ENCODE results near the gene EIF3L. TPM values are rescaled to one million over a fixed set of nuclear protein-coding genes. Genes with fewer than 3 reads are reported as not detected.

EIF3L gene
- total and polyA plus RNA-seq, 9 of the 15 experiments (the other 6 are each of a cell fraction or from before 2014, with no cell fraction given) = 257 to 699 (median 368) TPM

GRCh38 chr22:37803639-37804351, 45.4 kb upstream of the EIF3L start (continued):
- TF ChIP-seq RUNX1 (IDR thresholded peaks at IDR 0.05; ENCODE audit: low read depth) (no peak), ZNF766 (CRISPR knock-in tag; conservative IDR thresholded peaks at IDR 0.05) (0 out of 2 replicates have a peak, but pooled peaks have one; percentile 49), E2F6 (IDR thresholded peaks at IDR 0.05; ENCODE audit: borderline replicate concordance in 1 of 2, extremely low read depth in 1 of 2, insufficient read depth in 1 of 2, insufficient read length in 1 of 2, low read depth in 1 of 2, low read length in 1 of 2, poor library complexity in 1 of 2, severe bottlenecking in 1 of 2) (no peak), ZNF282 (CRISPR knock-in tag; IDR thresholded peaks at IDR 0.05) (no peak), CCNT2 (IDR thresholded peaks at IDR 0.05; ENCODE audit: borderline replicate concordance, extremely low read depth, insufficient read length, low read depth, low read length) (no peak), NR2C1 (IDR thresholded peaks at IDR 0.05) (no peak), NR2C1 (tag; IDR thresholded peaks at IDR 0.05) (peak; percentile 54; the same call in 1 of the 2 replicates), HNRNPUL1 (IDR thresholded peaks at IDR 0.05; ENCODE audit: low read length) (no peak), TCF15 (CRISPR knock-in tag; IDR thresholded peaks at IDR 0.05) (no peak), TRIM24 (IDR thresholded peaks at IDR 0.05) (no peak), ZNF445 (CRISPR knock-in tag; IDR thresholded peaks at IDR 0.05; ENCODE audit: low read depth) (no peak), SMAD1 (IDR thresholded peaks at IDR 0.05; ENCODE audit: low read depth, low read length, partially characterized antibody) (peak; percentile 5), ZBTB7A (IDR thresholded peaks at IDR 0.05; ENCODE audit: borderline replicate concordance, control insufficient read depth, low read depth, low read length) (peak; percentile 29; the same call in 1 of the 2 replicates), SETDB1 (IDR thresholded peaks at IDR 0.05; ENCODE audit: low read length) (no peak), ZNF449 (CRISPR knock-in tag; IDR thresholded peaks at IDR 0.05) (no peak), MED1 (CRISPR knock-in tag; IDR thresholded peaks at IDR 0.05; ENCODE audit: borderline replicate concordance) (no peak), CEBPG (CRISPR knock-in tag; IDR thresholded peaks at IDR 0.05) (no peak), CEBPG (tag; conservative IDR thresholded peaks at IDR 0.05 in 1 of 2, IDR thresholded peaks at IDR 0.05 in 1 of 2) (no peak), NR0B1 (IDR thresholded peaks at IDR 0.05; ENCODE audit: partially characterized antibody) (no peak), HDAC3 (IDR thresholded peaks at IDR 0.05; ENCODE audit: borderline replicate concordance, partially characterized antibody) (no peak), XRCC3 (IDR thresholded peaks at IDR 0.05) (no peak), MBD1 (CRISPR knock-in tag; IDR thresholded peaks at IDR 0.05) (no peak)

All from K562 (cell line).